Embryonic facial prominence (tissue), 1 donor: ENCODE data around the gene ZNF512.
A peak's percentile ranks its signal among the peaks of the same experiment; 100 is the strongest.
"Not testable (repeated sequence)": the region's sequence is repeated elsewhere in the genome, so short reads cannot be mapped to it uniquely, and the experiment has no call there.

Experiments
- DNase-seq: peaks from one replicate; pipeline ENCODE4 v3.0.0-alpha.2; 2016; ENCODE audit errors: extremely low spot score

Gene ZNF512

GRCh38 chr2:27582695-27583389 lies at the start of gene ZNF512:
Gene ZNF512, plus strand, starts transcription at chr2:27583042. Its CDS starts 71 bp downstream, at chr2:27583113.
- DNase-seq, result peak; percentile 86

- no peak for DNase-seq
These were observed 45.6 kb upstream of the ZNF512 start for GRCh38 chr2:27537287-27537686.

- DNase-seq, result not testable (repeated sequence)
These were observed 43.9 kb upstream of the ZNF512 start for GRCh38 chr2:27538839-27539450.

GRCh38 chr2:27539649-27540048 lies 43.2 kb upstream of the ZNF512 start:
- not testable (repeated sequence) for DNase-seq

- no peak for DNase-seq
These were observed 38.6 kb upstream of the ZNF512 start for GRCh38 chr2:27544143-27544821.

- DNase-seq, result no peak
These were observed 37.3 kb upstream of the ZNF512 start for GRCh38 chr2:27545348-27546141.

GRCh38 chr2:27549303-27549702 lies 33.5 kb upstream of the ZNF512 start:
- DNase-seq, result no peak

- DNase-seq, result no peak
These were observed 31.3 kb upstream of the ZNF512 start for GRCh38 chr2:27551514-27551913.

- DNase-seq, result no peak
These were observed 29.9 kb upstream of the ZNF512 start for GRCh38 chr2:27552941-27553340.

- not testable (repeated sequence) for DNase-seq
These were observed 28.4 kb upstream of the ZNF512 start for GRCh38 chr2:27554451-27554850.

GRCh38 chr2:27559228-27559627 lies 23.6 kb upstream of the ZNF512 start:
- no peak for DNase-seq

- DNase-seq, result no peak
These were observed 21.8 kb upstream of the ZNF512 start for GRCh38 chr2:27561060-27561459.

GRCh38 chr2:27566628-27567027 lies 16.2 kb upstream of the ZNF512 start:
- no peak for DNase-seq

- no peak for DNase-seq
These were observed 13.4 kb upstream of the ZNF512 start for GRCh38 chr2:27569398-27569797.

GRCh38 chr2:27571197-27571596 lies 11.6 kb upstream of the ZNF512 start:
- DNase-seq, result no peak

GRCh38 chr2:27571681-27572080 lies 11.2 kb upstream of the ZNF512 start:
- DNase-seq, result no peak

- no peak for DNase-seq
These were observed 10.4 kb upstream of the ZNF512 start for GRCh38 chr2:27572439-27572838.

GRCh38 chr2:27572998-27573429 lies 9.8 kb upstream of the ZNF512 start:
- no peak for DNase-seq

GRCh38 chr2:27573452-27573851 lies 9.4 kb upstream of the ZNF512 start:
- DNase-seq, result no peak

GRCh38 chr2:27581417-27582128 lies 1.3 kb upstream of the ZNF512 start:
- DNase-seq, result no peak

- no peak for DNase-seq
These were observed 630 bp upstream of the ZNF512 start for GRCh38 chr2:27582129-27582694.
